SH-SY5Y (cell line): ENCODE results near the gene CRADD.

ENCODE experiments used
- GATA2 ChIP-seq: IDR thresholded peaks from 2 replicates; pipeline ENCODE4 v1.6.1; 2011; ENCODE audit warnings: mild to moderate bottlenecking, low read depth, low read length
- GATA3 ChIP-seq: IDR thresholded peaks from 2 replicates; pipeline ENCODE4 v1.6.1; 2011; ENCODE audit warnings: low read depth, mild to moderate bottlenecking, low read length, moderate library complexity

The CRADD gene

DNA sequence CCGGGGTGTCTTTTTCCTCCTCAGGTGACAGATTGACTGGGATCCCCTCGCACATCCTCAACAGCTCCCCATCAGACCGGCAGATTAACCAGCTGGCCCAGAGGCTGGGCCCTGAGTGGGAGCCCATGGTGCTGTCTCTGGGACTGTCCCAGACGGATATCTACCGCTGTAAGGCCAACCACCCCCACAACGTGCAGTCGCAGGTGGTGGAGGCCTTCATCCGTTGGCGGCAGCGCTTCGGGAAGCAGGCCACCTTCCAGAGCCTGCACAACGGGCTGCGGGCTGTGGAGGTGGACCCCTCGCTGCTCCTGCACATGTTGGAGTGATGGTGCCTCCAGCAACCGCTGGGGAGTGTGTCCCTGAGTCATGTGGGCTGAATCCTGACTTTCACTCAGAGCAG is 172.8 kb downstream of the CRADD start:
- TF ChIP-seq GATA3, result no peak
- TF ChIP-seq GATA2, result no peak

DNA sequence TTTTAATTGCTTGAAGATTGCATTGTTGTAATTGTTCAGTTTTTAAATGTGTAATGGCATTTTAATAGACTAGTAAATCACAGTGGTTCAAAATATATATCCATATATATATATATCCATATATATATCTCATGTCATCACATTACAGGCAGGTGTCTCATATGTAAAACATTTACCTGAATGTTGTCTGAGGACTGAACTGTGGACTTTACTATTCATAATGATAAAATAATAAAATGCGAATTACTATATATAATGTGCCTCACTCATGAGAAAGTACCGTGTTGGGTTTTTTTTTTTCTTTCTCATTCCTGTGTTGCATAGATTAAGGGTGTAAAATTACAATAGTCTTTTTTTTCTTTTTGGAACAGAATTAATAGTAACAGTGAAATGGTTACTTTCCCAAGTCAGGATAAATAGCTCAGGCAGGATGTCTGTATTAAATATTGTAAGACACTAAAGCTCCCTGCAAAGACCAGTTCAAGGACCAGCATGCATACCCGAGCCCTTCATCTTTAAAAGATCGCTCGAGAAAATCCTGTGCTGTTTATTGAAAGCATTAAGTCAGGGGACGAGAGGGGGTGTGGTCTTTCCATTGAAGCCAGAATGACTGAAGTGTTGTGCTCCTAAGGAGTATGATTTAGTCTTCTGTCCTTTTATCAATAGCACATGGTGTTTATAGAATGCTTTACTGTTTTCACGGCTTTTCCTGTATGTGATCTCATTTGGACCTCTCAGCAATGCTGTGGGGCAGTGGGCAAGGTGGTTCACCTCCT is 173.5 kb downstream of the CRADD start:
- no peak for TF ChIP-seq GATA3
- TF ChIP-seq GATA2, result no peak

DNA sequence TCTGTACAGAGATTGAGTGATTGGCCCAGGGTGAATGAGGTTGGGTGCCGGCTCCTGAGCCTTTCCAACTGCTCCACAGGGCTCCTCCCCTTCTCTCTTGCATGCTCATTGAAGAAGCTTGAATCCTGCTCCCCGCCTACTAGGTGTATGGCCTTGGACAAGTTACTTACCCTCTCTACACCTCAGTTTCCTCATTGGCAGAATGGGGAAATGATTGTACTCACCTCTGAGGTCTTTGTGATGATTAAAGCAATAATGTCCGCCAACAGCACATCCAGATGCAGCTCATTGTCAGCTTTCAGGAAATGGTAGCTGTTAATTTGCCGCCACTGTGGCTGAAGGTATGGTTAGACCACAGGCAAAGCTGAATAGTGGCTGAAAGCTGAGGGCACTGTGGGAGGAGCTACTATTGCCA is 174.1 kb downstream of the CRADD start:
- TF ChIP-seq GATA2, result no peak
- TF ChIP-seq GATA3, result no peak

DNA sequence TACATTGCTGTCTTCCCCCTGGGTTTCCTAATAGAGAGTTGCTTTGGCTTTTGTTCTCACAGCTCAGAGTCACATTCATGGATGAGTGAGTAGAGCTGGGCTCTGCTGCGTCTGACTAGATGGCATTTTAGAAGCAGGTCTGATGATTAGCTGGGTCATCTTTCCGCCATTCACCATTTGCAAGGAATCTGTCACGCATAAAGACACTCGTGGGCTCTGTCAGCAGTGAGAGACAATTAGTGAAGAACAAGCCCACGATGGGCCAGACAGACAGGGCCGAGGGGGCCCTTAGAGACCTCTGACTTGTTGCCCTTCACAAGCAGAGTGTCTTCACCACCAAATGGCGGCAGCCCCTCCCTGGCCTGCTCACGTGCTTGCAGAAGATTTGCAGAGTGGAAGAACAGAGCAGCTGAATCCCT is 175.0 kb downstream of the CRADD start:
- TF ChIP-seq GATA3 (no peak), GATA2 (no peak)

DNA sequence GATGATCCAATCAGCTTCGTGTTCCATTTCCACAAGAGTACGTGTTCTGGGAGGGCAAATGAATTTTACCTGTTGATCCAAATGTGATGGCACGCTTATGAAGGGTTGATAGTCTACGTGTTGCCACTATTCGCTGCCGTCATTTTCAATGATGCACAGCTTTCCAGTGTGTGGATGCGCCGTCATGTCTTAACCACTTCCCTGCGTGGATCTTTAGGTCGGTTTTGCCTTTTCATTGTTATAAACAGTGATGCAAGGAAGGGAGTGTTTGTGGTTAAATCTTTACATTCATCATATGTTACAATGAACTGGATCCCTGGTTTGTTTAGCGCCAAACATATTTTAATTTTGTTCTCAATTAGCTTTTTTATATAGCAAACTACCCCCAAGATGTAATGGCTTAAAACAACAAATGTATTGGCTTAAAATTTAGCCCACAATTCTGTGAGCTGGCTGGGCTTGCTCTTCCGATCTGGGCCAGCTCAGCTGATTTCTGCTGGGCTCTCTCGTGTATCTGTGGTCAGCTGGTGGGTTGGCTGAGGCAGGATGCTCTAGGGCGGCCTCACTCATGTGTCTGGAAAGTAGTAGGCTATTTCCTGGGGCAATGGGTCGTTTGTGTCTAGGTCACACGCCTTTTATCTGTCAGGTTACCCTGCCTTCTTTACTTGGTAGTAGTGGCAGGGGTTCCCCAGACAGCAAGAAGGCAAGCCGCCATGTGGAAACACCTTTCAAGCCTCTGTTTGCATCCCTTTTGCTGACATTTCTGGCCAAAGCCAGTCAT is 176.7 kb downstream of the CRADD start:
- TF ChIP-seq GATA2, result no peak
- TF ChIP-seq GATA3, result no peak

DNA sequence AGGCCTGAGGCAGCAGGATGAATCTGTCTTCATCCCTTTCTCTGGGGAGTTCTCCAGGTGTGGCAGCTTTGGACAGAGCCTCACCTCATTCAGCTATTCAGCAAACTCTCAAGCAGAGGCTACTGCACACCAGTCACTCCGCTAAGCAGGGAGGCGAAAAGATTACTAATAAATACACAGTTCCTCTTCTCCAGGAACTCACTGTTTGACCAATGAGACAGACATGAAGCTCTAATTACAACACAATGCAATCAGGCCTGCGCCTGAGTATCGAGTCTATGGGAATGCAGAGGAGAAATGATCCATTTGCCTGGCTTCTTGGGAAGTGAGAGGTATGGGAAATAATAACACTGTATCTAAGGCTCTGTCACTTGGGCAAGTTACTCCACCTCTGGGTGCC is 178.1 kb downstream of the CRADD start:
- TF ChIP-seq GATA3 (no peak), GATA2 (no peak)

DNA sequence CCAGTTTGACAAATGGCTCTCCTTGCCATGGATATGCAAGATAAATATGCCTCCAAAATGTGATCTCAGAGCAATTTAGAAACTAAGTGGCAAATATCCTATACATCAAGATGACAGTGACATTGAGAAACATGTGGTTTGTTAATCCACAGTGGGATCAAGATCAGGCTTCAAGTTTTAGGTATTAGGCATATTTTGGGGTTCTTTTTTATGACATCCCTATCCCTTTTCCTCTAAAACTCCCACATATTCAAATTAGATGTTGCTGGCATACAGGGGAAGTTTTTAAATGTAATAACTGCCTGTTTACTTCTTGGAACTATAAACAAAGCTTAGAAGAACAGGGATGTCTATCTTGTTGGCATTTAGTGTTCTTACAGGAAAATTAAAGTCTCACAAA is 179.4 kb downstream of the CRADD start:
- no peak for TF ChIP-seq GATA2
- no peak for TF ChIP-seq GATA3

DNA sequence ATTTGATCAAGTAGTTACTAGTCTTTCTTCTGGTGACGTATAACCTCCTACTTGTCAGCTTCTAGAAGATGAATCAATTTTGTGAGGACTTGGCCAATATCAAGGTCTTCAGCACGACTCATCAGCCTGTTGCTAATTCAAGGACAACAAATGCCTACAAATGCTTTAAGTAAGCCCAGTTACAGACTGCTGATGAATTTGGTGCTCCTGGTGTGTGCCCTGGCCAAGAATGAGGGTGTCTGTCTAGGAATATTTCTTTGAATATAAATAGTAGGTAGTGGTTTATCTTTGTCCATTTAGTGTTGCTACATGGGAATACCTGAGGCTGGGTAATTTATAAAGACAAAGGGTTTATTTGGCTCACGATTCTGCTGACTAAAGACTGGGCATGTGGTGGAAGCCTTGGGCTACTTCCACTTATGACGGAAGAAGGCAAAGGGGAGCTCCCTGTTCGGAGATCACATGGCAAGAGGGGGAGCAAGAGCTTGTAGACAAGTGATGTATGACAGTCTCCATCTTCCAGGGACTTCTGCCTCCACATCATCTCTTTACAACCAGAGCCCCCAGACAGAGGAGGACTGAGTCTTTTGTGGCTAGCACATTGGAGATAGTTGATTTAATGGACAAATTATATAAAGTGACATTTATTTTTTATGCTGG is 180.2 kb downstream of the CRADD start:
- TF ChIP-seq GATA3, result no peak
- no peak for TF ChIP-seq GATA2

DNA sequence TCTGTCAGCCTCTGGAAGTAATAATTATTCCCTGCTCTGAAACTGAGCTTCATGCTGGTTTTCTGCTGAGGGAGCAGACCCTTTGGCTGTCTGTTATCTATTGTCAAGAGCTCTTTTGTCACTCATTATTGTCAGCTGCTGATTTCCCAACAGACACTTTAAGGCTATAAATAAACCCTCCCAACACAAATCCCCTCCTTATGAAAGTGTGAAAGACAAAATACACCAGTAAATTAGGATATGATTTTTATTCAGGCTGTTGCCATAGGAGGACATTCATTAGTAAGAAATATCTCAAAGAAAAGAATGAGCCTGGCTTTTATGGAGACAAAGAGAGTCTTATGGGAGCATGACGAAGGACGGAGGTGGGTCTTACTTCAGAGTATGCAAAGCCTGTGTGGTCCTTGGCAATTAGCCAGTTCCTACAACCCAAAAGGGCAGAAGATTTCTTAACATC is 180.8 kb downstream of the CRADD start:
- TF ChIP-seq GATA3 (no peak), GATA2 (no peak)

DNA sequence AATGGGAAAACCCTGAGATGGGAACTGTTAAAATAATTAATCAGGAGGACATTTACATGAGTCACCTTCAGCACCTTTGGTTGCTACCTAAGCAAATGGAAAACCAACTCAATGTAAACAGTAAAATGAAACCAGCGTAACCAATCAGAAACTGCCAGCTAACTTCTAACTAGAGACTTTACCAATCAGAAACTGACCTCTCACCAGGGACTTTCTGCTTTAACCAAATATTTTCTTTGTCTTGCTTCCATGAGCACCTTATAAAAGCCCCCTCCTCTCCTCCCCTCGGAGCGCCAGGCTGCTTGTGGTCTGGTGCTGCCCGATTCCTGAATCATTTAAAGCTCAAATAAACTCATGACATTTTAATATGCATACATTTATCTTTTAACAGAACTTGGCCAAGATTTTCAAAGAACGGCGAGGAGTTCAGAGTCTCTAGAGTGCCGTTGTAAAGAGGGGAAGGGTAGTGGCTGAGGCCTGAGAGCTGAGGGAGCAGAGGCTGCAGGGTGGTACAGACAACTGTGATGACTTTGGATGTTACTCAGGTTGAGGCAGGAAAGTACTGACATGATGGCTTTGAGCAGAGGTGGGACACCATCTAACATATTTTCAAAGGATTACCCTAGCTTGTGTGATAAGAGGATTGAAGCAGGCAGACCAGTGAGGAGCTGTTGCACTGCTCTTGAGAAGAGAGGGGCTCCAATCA is 183.6 kb downstream of the CRADD start:
- TF ChIP-seq GATA3 (no peak), GATA2 (no peak)

DNA sequence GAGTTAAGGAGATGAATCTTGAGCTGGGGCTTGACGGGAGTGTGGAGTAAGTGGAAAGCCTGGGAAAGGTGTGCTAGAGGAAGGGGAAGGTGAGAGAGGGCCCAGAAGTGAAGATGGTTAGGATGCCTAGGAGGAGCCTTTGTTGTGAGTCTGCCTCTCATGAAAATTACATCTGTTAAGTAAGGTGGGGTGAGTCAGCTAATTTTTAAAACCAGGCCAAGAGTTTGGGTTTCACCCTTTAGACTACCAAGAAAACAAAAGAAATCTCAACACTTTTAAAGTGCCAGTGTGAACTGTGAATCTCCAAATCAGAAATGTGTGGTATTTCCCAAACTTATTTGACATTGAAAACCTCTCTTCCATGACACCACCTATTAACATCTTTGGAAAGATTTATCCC is 185.2 kb downstream of the CRADD start:
- no peak for TF ChIP-seq GATA2
- TF ChIP-seq GATA3, result no peak

DNA sequence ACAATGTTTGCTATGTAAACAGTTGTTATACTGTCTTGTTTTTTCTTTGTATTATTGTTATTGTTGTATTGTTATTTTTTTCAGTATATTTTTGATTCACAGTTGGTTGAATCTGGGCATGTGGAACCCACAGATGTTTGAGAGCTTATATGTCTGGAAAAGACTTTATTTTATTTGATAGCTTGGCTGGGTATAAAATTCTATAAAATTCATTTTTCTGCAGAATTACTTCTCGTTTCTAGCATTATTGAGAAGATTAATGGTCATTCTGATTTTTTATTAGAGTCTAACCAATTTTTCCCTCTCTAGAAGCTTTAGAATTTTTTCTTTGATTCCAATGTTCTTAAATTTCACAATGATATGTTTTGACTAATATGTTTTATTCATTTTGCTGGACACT is 188.6 kb downstream of the CRADD start:
- no peak for TF ChIP-seq GATA2
- TF ChIP-seq GATA3, result no peak

DNA sequence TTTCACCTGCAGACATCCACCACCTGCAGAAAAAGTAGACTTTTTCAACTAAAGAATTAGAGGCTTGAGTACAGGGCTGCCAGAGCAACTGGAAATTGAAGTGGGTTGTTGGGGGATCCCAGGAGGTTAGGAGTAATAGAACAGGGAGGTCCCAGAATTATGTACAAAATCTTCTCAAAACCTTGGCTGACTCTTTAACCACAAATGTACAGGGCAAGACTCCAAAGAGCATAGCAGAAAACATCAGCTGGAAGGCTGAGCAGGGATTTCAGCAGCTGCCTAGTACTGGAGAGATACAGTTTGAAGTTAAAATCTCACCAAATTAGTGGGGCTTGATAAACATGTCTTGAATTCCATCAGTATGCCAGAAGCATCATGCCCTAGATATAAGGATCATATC is 191.6 kb downstream of the CRADD start:
- TF ChIP-seq GATA2 (no peak), GATA3 (no peak)

DNA sequence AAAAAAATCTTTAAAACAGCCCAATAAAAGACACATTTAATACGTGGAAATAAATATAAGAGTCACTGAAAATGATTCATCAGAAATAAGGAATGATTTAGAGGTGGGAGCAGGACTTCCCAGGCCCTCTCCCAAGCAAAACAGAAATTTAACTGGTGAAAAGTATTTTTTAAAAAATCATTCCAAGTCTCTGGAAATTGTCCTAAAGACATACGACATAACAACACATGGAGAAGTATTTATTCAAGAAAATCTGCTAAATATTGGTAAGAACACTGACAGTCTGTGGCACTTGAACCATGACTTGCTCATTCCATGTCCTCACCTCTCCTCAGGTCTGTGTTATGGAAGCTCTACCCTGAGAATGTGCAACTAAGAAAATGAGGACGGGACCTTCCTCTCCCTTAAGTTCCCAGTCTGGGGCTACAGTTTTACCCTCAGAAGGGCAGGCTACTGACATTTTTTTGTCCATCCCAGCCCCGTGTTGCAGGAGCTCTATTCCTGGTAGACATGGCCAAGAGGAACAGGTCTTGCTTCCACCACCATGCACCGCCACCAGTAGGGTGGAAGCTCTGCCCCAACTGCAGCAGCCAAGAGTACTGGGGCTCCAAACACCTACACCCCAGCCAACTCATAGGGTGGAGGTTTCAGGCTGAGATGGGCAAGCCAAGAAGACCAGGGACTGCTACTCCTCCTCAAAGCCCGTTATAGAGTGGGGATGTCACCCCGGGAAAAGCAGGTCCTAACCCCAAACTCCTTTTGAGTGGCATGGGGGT is 193.0 kb downstream of the CRADD start:
- TF ChIP-seq GATA3, result no peak
- TF ChIP-seq GATA2, result no peak
